ENCODE results near the gene CRHR2.

The CRHR2 gene

GRCh38 chr7:30683306-30683705, 1.1 kb upstream of the CRHR2 start:
- no peak for DNase-seq (ENCODE audit: low spot score)

DNA sequence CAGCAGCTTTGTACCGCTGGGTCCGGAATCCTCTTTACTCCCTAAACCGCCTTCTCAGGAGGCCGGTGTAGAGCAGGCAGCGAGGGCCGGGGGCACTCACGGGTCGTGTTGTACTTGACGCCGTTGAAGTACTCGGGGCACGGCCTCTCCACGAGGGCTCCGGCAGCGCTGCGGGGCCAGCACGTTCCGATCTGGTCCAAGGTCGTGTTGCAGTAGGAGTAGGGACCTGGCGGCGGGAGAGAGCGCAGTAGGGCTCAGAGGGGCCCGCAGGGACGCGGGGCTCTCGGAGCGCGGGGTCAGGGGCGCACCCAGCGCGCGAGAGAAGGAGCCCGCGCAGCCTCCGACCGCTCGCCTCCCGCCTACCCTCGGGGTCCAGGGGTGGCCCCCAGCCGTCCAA, 443 bp downstream of the CRHR2 start:
- DNase-seq (ENCODE audit: low spot score): no peak

GRCh38 chr7:30681331-30681797, 892 bp downstream of the CRHR2 start:
- no peak for DNase-seq (ENCODE audit: low spot score)

DNA sequence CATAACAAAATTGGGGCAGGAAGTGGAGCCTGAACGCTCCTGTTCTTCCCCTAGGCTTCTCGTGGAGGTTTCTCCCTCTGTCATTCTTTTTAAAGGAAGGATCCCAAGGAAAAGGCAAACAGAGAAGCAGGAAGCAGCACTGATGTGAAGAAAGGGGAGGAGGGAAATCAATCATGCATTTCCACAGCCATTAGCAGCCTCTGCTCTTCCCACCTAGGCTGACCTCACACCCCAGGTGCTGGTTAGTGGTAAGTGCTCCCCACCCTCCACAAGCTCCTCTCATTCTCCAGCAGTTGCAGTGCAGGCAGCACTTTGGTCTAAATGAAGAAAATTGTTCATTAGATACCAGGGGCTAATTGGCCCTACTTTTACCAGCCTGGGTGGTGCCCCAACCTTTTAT, 2.6 kb downstream of the CRHR2 start:
- no peak for DNase-seq (ENCODE audit: low spot score)

DNA sequence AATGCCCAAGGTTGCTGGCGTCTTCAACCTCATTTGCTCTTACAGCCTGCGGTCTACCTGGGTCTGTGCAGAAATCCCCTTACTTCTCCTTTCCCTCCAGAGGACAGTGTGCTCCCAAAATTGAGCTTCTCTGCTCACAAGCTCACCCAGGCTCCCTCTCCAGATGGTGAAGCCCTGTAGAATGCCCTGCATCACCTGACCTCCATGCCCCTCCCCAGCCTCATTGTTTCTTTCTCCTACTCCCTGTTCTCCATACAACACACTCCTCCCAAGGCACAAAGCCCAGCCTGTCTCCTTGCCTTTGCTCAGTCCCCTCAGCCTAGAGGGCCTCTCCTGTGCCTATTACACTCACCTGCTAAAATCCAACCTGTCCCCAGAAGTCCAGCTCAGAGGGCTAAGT, 3.5 kb downstream of the CRHR2 start:
- no peak for DNase-seq (ENCODE audit: low spot score)

DNA sequence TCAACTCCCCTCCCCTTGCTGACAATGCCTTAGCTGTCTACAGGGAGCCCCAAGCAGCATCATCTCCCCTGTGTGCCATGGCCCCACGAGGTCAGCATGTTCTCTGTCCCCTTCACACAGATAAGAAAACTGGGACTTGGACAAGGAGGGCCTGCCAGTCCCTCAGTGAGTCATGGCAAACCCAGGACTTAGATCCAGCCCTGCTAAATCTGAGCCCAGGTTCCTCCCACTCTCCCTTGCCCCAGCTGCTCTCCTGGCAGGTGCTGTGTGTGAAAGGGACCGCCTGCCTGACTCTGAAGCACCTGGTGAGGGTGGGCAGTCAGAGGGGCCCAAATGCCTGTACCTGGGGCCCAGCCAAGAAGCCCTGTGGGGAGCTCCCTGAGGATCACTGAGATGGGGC, 7.4 kb downstream of the CRHR2 start:
- no peak for DNase-seq (ENCODE audit: low spot score)

GRCh38 chr7:30674420-30674819, 7.8 kb downstream of the CRHR2 start:
- no peak for DNase-seq (ENCODE audit: low spot score)

GRCh38 chr7:30671793-30672465, 10.3 kb downstream of the CRHR2 start:
- no peak for DNase-seq (ENCODE audit: low spot score)

- no peak for DNase-seq (ENCODE audit: low spot score)
These were observed 14.2 kb downstream of the CRHR2 start for GRCh38 chr7:30668102-30668501.

GRCh38 chr7:30667172-30667571, 15.1 kb downstream of the CRHR2 start:
- no peak for DNase-seq (ENCODE audit: low spot score)

- no peak for DNase-seq (ENCODE audit: low spot score)
These were observed 16.8 kb downstream of the CRHR2 start for GRCh38 chr7:30665449-30665848.

DNA sequence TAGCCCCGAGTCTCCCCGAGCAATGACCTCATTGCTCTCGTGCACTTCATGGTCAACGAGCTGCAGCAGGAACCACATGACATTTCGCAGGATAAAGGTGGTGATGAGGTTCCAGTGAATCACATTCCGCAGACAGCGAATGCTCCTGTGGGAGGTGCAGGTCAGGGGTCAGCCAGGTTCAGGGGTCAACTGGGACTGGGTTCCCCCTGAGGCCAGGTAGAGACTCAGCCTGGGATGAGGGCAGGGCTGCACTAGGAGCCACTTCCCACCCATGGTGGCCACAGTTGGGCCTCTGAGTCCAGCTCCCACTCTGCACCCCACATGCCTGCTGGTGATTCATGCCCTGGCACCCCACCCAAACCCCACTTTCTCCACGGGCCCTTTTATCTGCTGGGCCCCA, 17.2 kb downstream of the CRHR2 start:
- no peak for DNase-seq (ENCODE audit: low spot score)

- no peak for DNase-seq (ENCODE audit: low spot score)
These were observed 17.9 kb downstream of the CRHR2 start for GRCh38 chr7:30664184-30664885.

DNA sequence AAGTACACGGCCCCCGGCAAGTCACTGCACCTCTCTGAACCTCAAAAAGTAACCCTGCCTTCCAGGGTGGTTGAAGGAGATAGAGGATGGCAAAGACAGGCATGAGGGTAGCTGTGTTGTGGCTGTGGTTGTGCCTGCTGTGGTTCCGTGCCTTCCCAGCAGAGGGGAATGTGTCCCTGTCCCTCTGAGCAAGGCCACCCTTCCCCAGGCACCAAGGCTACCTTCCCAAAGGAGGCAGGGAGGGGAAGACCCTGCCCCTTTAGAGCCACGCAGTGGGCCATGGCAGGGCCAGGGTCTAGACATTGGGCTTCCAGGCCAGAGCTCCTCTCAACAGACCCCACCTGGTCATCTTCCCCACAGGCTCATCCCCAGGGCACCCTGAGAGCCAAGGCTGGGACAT, 18.8 kb downstream of the CRHR2 start:
- no peak for DNase-seq (ENCODE audit: low spot score)

DNA sequence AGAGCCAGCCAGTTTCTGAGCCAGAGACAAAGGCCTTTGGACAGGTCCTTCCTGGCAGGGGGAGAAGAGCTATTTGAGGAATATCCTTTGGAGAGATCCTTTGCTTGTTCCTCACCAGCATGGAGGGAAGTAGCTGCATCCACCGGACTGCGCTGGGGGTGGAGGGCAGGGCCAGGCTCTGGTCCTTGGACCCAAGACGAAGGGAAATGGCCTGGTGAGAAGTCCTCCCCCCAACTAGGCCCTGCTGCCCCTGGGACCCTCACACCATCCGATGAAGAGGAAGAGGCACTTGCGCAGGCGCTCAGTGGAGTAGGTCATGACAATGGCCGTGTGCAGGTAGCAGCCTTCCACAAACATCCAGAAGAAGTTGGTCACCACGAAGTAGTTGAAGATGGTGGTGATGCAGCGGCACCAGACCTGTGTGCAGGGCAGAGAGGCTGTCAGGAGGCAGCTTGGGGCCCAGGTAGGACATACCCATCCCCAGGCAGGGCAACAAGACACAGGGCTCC, 19.8 kb downstream of the CRHR2 start:
- no peak for DNase-seq (ENCODE audit: low spot score)

DNA sequence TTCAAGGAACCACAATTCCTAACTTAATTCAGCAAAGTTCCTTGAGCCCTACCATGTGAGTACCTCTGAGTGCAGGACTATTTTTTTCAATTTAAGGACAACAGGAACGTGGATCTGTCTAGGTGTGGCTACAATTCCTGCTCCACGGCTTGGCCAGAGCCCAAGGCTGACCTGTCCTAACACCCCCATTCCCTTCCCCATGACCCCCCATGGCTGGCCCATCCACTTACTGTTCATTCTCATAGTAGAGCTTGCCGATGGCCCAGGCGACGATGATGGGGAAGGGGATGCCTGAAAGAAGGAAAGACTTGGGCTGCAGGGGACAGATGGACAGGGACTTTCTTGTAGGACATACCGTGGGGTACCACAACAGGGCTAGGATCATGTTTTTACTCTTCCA, 20.3 kb downstream of the CRHR2 start:
- DNase-seq (ENCODE audit: low spot score): no peak

DNA sequence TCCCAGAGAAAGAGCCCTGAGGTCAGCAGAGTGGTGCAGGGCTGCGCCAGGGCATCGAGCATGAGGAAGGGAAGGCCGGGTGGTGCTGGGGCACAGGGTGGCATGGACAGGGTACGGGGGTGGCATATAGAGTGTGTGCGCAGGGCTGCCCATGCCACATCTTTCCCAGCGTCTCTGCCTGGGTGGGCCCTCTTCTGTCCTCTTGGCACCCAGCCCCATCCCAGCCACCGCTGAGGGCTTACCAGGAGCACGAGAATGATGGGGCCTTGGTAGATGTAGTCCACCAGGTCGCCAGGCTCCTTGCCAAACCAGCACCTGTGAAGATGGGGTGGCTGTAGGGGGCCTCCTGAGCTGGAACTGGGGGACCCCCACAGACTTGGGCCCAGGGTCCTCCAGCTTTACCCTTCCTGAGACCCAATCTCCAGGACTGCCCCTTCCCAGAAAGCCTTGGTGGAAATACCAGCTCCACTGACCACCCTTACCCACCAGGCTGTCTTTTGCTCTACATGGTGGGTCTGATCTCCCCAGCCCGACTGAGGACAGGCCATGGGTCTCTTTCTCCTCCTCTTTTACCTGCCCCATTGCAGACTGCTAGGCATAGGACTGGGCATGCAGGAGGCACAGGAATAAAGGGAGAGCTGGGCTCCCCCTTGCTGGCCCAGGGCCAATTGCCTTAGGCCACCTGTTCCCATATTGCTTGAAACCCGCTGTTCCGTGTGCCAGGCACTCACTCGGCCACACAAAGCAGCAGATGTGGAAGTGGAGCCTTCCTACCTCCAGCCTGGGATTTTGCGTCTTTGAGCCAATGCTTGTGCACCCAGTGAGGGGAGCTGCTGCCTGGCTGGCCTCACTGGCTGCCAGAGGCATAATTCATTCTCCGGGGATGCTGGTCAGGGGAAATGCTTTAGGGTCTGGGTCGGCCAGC, 21.7 kb downstream of the CRHR2 start:
- DNase-seq (ENCODE audit: low spot score): no peak

- no peak for DNase-seq (ENCODE audit: low spot score)
These were observed 22.9 kb downstream of the CRHR2 start for GRCh38 chr7:30659312-30659711.

- DNase-seq (ENCODE audit: low spot score): no peak
These were observed 23.7 kb downstream of the CRHR2 start for GRCh38 chr7:30658479-30659074.

GRCh38 chr7:30657131-30657530, 25.1 kb downstream of the CRHR2 start:
- DNase-seq (ENCODE audit: low spot score): no peak
